ENCODE data around the gene CXCL10.
"Not testable (repeated sequence)": the region's sequence is repeated elsewhere in the genome, so short reads cannot be mapped to it uniquely, and the experiment has no call there.

GRCh38 chr4:76042241-76042998 lies 19.1 kb upstream of the CXCL10 start:
- TF ChIP-seq, protein P1, sequence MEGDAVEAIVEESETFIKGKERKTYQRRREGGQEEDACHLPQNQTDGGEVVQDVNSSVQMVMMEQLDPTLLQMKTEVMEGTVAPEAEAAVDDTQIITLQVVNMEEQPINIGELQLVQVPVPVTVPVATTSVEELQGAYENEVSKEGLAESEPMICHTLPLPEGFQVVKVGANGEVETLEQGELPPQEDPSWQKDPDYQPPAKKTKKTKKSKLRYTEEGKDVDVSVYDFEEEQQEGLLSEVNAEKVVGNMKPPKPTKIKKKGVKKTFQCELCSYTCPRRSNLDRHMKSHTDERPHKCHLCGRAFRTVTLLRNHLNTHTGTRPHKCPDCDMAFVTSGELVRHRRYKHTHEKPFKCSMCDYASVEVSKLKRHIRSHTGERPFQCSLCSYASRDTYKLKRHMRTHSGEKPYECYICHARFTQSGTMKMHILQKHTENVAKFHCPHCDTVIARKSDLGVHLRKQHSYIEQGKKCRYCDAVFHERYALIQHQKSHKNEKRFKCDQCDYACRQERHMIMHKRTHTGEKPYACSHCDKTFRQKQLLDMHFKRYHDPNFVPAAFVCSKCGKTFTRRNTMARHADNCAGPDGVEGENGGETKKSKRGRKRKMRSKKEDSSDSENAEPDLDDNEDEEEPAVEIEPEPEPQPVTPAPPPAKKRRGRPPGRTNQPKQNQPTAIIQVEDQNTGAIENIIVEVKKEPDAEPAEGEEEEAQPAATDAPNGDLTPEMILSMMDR (IDR thresholded peaks at IDR 0.05 in 4 of 5, conservative IDR thresholded peaks at IDR 0.05 in 1 of 5), result not testable (repeated sequence)
- TF ChIP-seq POLR2A (IDR thresholded peaks at IDR 0.05), result not testable (repeated sequence)
